Mesenchymal stem cell (in vitro differentiated cells and primary cell): Measurements from ENCODE around the gene FAM83C.
A peak's percentile ranks its signal among the peaks of the same experiment; 100 is the strongest.

Experiments
- DNase-seq: peaks from one replicate; pipeline ENCODE4 v3.0.0-alpha.2; 2013
- H2AFZ ChIP-seq: one replicate; pipeline ENCODE4 v1.6.1; 2013; ENCODE audit warnings: low read depth, mild to moderate bottlenecking, control low read depth, inconsistent platforms, low read length, moderate library complexity
- H2AK5ac ChIP-seq: 2 replicates; pipeline ENCODE4 v1.6.1; 2013; ENCODE audit warnings: low read length, moderate library complexity, mild to moderate bottlenecking, inconsistent platforms; ENCODE audit not compliant: severe bottlenecking
- H2BK120ac ChIP-seq: one replicate; pipeline ENCODE4 v1.6.1; 2013; ENCODE audit warnings: low read depth, mild to moderate bottlenecking, inconsistent platforms, low read length, moderate library complexity
- H2BK12ac ChIP-seq, 2 experiments: one replicate each; pipeline ENCODE4 v1.6.1; 2013; ENCODE audit warnings: inconsistent platforms in 2 of 2, low read length in 2 of 2, mild to moderate bottlenecking in 2 of 2, moderate library complexity in 2 of 2, control low read depth in 1 of 2
- H2BK15ac ChIP-seq: one replicate; pipeline ENCODE4 v1.6.1; 2013; ENCODE audit warnings: mild to moderate bottlenecking, low read depth, inconsistent platforms; ENCODE audit not compliant: poor library complexity, severe bottlenecking
- H2BK5ac ChIP-seq: 2 replicates; pipeline ENCODE4 v1.6.1; 2013; ENCODE audit warnings: low read depth, mild to moderate bottlenecking, low read length, control low read depth, inconsistent platforms; ENCODE audit not compliant: poor library complexity, severe bottlenecking
- H3K14ac ChIP-seq, 2 experiments: one replicate each; pipeline ENCODE4 v1.6.1; 2013; ENCODE audit warnings: inconsistent platforms in 2 of 2, low read length in 2 of 2, control low read depth in 1 of 2, mild to moderate bottlenecking in 1 of 2, moderate library complexity in 1 of 2
- H3K18ac ChIP-seq, 2 experiments: one replicate each; pipeline ENCODE4 v1.6.1; 2013; ENCODE audit warnings: inconsistent platforms in 2 of 2, low read length in 2 of 2, control low read depth in 1 of 2, low read depth in 1 of 2, mild to moderate bottlenecking in 1 of 2
- H3K23ac ChIP-seq, 2 experiments: one replicate each; pipeline ENCODE4 v1.6.1; 2013; ENCODE audit warnings: inconsistent platforms in 2 of 2, low read length in 2 of 2, mild to moderate bottlenecking in 2 of 2, moderate library complexity in 2 of 2, control low read depth in 1 of 2
- H3K27ac ChIP-seq: 2 replicates; pipeline ENCODE4 v1.5.1; 2013; ENCODE audit warnings: mild to moderate bottlenecking, moderate library complexity, low read length, control low read depth, inconsistent platforms; ENCODE audit not compliant: poor library complexity, severe bottlenecking
- H3K27me3 ChIP-seq, 2 experiments: 2 replicates each; pipeline versions ENCODE4 v1.6.1 to v1.7.0; 2013; ENCODE audit warnings: low read length in 2 of 2, mild to moderate bottlenecking in 2 of 2, moderate library complexity in 2 of 2, control low read depth in 1 of 2, inconsistent platforms in 1 of 2; ENCODE audit not compliant: control insufficient read depth in 1 of 2, insufficient read depth in 1 of 2
- H3K36me3 ChIP-seq, 2 experiments: 2 replicates each; pipeline versions ENCODE4 v1.6.1 to v1.7.0; 2013; ENCODE audit warnings: low read length in 2 of 2, control low read depth in 1 of 2, inconsistent platforms in 1 of 2, low read depth in 1 of 2, mild to moderate bottlenecking in 1 of 2; ENCODE audit not compliant: insufficient read depth in 2 of 2, control insufficient read depth in 1 of 2
- H3K4ac ChIP-seq, 2 experiments: one replicate each; pipeline ENCODE4 v1.6.1; 2013; ENCODE audit warnings: inconsistent platforms in 2 of 2, low read length in 2 of 2, mild to moderate bottlenecking in 2 of 2, moderate library complexity in 2 of 2, control low read depth in 1 of 2, low read depth in 1 of 2
- H3K4me1 ChIP-seq: 2 replicates; pipeline ENCODE4 v1.6.1; 2013; ENCODE audit warnings: low read depth, low read length, control low read depth; ENCODE audit not compliant: control insufficient read depth, insufficient read depth
- H3K4me2 ChIP-seq: 2 replicates; pipeline ENCODE4 v1.6.1; 2013; ENCODE audit warnings: low read length, mild to moderate bottlenecking, inconsistent platforms; ENCODE audit not compliant: poor library complexity, severe bottlenecking
- H3K4me3 ChIP-seq, 2 experiments: 2 replicates each; pipeline versions ENCODE4 v1.5.1 to v1.7.0; 2013; ENCODE audit warnings: low read length in 2 of 2, mild to moderate bottlenecking in 2 of 2, control low read depth in 1 of 2, low read depth in 1 of 2; ENCODE audit not compliant: insufficient read depth in 1 of 2
- H3K79me1 ChIP-seq: replicated peaks from 2 replicates; pipeline ENCODE4 v1.6.1; 2013; ENCODE audit warnings: mild to moderate bottlenecking, control low read depth, low read length, inconsistent platforms; ENCODE audit not compliant: poor library complexity, severe bottlenecking
- H3K9ac ChIP-seq: 2 replicates; pipeline ENCODE4 v1.7.0; 2013; ENCODE audit warnings: mild to moderate bottlenecking, low read length, moderate library complexity
- H3K9me3 ChIP-seq: 2 replicates; pipeline ENCODE4 v1.7.0; 2013; ENCODE audit warnings: mild to moderate bottlenecking, low read length; ENCODE audit not compliant: control insufficient read depth
- H4K8ac ChIP-seq: one replicate; pipeline ENCODE4 v1.6.1; 2013; ENCODE audit warnings: inconsistent platforms, mild to moderate bottlenecking, low read length, moderate library complexity
- H4K91ac ChIP-seq: one replicate; pipeline ENCODE4 v1.6.1; 2013; ENCODE audit warnings: mild to moderate bottlenecking, low read length, inconsistent platforms
- WGBS: methylation state at CpG from one replicate; pipeline ENCODE4 v1.1.7; 2013; ENCODE audit warnings: mixed read lengths; 5-methylcytosine and 5-hydroxymethylcytosine counted together

The FAM83C gene

GRCh38 chr20:35243986-35244385 lies 48.2 kb downstream of the FAM83C start:
- no peak overlapping the region for H3K4ac ChIP-seq
- peaks cover 1% of the 10 kb centered on the region for H3K79me1 ChIP-seq
- no peak overlapping the region for H2BK5ac ChIP-seq
- no peak overlapping the region for H3K9ac ChIP-seq
- no peaks in the 10 kb centered on the region for H3K9me3 ChIP-seq
- WGBS, result 78% methylated on average over 2 of the region's 2 CpGs
- peaks cover 0 to 3% of the 10 kb centered on the region in 2 experiments for H3K36me3 ChIP-seq
- no peak overlapping the region for H2BK12ac ChIP-seq
- H3K4me1 ChIP-seq, result peaks cover 9% of the 10 kb centered on the region
- H3K4me3 ChIP-seq, result no peak overlapping the region
- H2BK15ac ChIP-seq, result no peak overlapping the region
- H2AFZ ChIP-seq, result no peak overlapping the region
- no peak overlapping the region for H2BK120ac ChIP-seq
- H3K27ac ChIP-seq, result no peak overlapping the region
- no peak for DNase-seq
- no peak overlapping the region for H4K8ac ChIP-seq
- no peak overlapping the region for H2AK5ac ChIP-seq
- no peak overlapping the region for H3K4me2 ChIP-seq
- no peak overlapping the region for H3K23ac ChIP-seq
- no peak overlapping the region for H3K14ac ChIP-seq
- H4K91ac ChIP-seq, result no peak overlapping the region
- H3K27me3 ChIP-seq, result no peaks in the 10 kb centered on the region
- H3K18ac ChIP-seq, result no peak overlapping the region

GRCh38 chr20:35243317-35243716 lies 48.9 kb downstream of the FAM83C start:
- Histone ChIP-seq H3K79me1 (peaks cover 1% of the 10 kb centered on the region), H2BK15ac (no peak overlapping the region), H2BK5ac (no peak overlapping the region), H3K4me1 (peaks cover 5% of the 10 kb centered on the region), H2BK12ac (no peak overlapping the region), H3K9me3 (no peaks in the 10 kb centered on the region), H3K4ac (no peak overlapping the region), H4K91ac (no peak overlapping the region), H4K8ac (no peak overlapping the region), H3K36me3 (peaks cover 0 to 3% of the 10 kb centered on the region in 2 experiments), H3K27me3 (no peaks in the 10 kb centered on the region), H3K9ac (no peak overlapping the region), H3K4me2 (no peak overlapping the region), H3K27ac (no peak overlapping the region), H3K23ac (no peak overlapping the region), H3K4me3 (no peak overlapping the region), H2AFZ (no peak overlapping the region), H2AK5ac (no peak overlapping the region), H3K14ac (no peak overlapping the region), H3K18ac (no peak overlapping the region), H2BK120ac (no peak overlapping the region)
- no peak for DNase-seq
- WGBS, result 60% methylated on average over 2 of the region's 2 CpGs

GRCh38 chr20:35240811-35241293 lies 51.4 kb downstream of the FAM83C start:
- Histone ChIP-seq H2BK15ac (no peak overlapping the region), H3K27me3 (no peaks in the 10 kb centered on the region), H3K4me1 (peaks cover 5% of the 10 kb centered on the region), H2BK12ac (no peak overlapping the region), H3K9ac (no peak overlapping the region), H3K14ac (no peak overlapping the region), H2BK5ac (no peak overlapping the region), H4K8ac (no peak overlapping the region), H3K18ac (no peak overlapping the region), H3K27ac (peak overlapping the region; percentile 41), H3K36me3 (peaks cover 1 to 3% of the 10 kb centered on the region in 2 experiments), H3K4me3 (no peak overlapping the region), H3K79me1 (no peaks in the 10 kb centered on the region), H4K91ac (no peak overlapping the region), H2AK5ac (no peak overlapping the region), H3K4ac (no peak overlapping the region), H3K23ac (no peak overlapping the region), H2BK120ac (no peak overlapping the region), H3K9me3 (peaks cover 3% of the 10 kb centered on the region), H3K4me2 (no peak overlapping the region), H2AFZ (no peak overlapping the region)
- WGBS, result 94% methylated on average over 2 of the region's 2 CpGs
- no peak for DNase-seq

DNA sequence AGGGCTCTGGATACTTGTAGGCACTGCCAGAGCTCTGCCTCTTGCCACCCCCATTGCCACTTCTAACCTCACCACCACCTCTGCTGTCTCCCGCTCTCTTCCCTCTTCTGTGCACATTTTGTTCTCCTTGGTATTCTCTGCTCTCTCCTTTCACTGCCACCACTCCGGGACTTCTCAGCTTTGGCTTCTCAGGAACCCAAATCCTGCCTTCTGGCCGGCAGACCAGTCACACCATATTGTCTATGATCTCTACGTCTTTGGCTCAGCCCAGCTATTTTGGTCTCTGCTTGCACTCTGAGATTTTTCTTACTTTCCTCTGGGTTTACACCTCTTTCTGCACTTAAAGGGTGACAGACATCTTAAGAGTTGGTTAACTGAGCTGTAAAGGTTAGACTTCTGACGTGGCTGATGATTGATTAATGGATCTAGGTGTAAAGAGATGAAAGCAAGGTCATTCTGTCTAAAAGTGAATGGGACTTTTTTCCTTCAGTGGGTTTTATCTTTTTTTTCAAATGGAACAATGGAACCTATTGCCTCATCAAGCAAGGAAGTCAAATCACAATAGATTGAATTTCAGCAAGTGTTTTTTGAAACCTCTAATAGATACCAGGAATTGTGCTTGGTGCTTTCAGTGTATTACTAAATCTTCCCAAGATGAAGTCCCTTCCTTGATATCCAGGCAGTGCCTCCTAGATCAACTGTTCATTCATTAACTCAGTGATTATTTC lies 52.0 kb downstream of the FAM83C start:
- 79% methylated on average over 5 of the region's 5 CpGs for WGBS
- H3K14ac ChIP-seq, result no peak overlapping the region

More for the DNA sequence above, 52.0 kb downstream of the FAM83C start:
- Histone ChIP-seq H3K4me3 (no peak overlapping the region), H2BK15ac (no peak overlapping the region), H3K9me3 (peaks cover 3% of the 10 kb centered on the region), H2BK12ac (no peak overlapping the region), H3K4me1 (peaks cover 5% of the 10 kb centered on the region), H3K36me3 (peaks cover 3 to 4% of the 10 kb centered on the region in 2 experiments), H4K91ac (no peak overlapping the region), H2BK120ac (no peak overlapping the region), H2AK5ac (peak overlapping the region; percentile 53), H3K18ac (no peak overlapping the region), H3K79me1 (no peaks in the 10 kb centered on the region), H2BK5ac (no peak overlapping the region), H2AFZ (no peak overlapping the region), H3K4ac (no peak overlapping the region), H3K23ac (no peak overlapping the region), H3K9ac (no peak overlapping the region), H3K27me3 (no peaks in the 10 kb centered on the region), H3K27ac (no peak overlapping the region), H4K8ac (no peak overlapping the region), H3K4me2 (no peak overlapping the region)
- no peak for DNase-seq
